ENCODE results near the gene FBXW8. TPM values are rescaled to one million over a fixed set of nuclear protein-coding genes. Genes with fewer than 3 reads are reported as not detected.

Gene FBXW8
- total RNA-seq, 4 donors from 2014 or later, result 4.2 to 5.6 (median 4.7) TPM

- DNase-seq (no peak), ATAC-seq (peak in 1 of 2 donors; percentile 65)
- H3K4me3 ChIP-seq, result peak overlapping the region; percentile 38 to 48 (median 42)
- no peak overlapping the region for H3K27ac ChIP-seq
- no peaks in the 10 kb centered on the region for H3K36me3 ChIP-seq
- peaks cover 44 to 61% (median 61%) of the 10 kb centered on the region in 3 donors for H3K27me3 ChIP-seq
- no peaks in the 10 kb centered on the region for H3K9me3 ChIP-seq
- in situ Hi-C loops (cut with MboI; ENCODE audit: low sequenced_read_pairs in 4 of 4) (no loop called here), intact Hi-C loops (cut with DNase I; ENCODE audit: low total_unique reads) (loop anchor here (5.0 kb wide), 1 partner anchor 179 kb away; no protein-coding TSS in a partner anchor)
- peaks cover 14 to 36% of the 10 kb centered on the region in 2 donors for H3K4me1 ChIP-seq
- TF ChIP-seq POLR2A (IDR thresholded peaks at IDR 0.05) (no peak), CTCF (IDR thresholded peaks at IDR 0.05 in 4 of 5, conservative IDR thresholded peaks at IDR 0.05 in 1 of 5) (no peak)
Observed at GRCh38 chr12:116880817-116881324, 29.9 kb upstream of the FBXW8 start.

GRCh38 chr12:116881325-116881876, 29.3 kb upstream of the FBXW8 start, which contains the start of gene HRK:
HRK (minus strand) TSS chr12:116881441; CDS start chr12:116881307, 134 bp downstream.
- H3K4me1 ChIP-seq, result peaks cover 14 to 36% of the 10 kb centered on the region in 2 donors
- DNase-seq, result no peak
- no peak for TF ChIP-seq POLR2A (IDR thresholded peaks at IDR 0.05)
- no peak for TF ChIP-seq CTCF (IDR thresholded peaks at IDR 0.05 in 4 of 5, conservative IDR thresholded peaks at IDR 0.05 in 1 of 5)
- intact Hi-C loops (cut with DNase I; ENCODE audit: low total_unique reads), result loop anchor here (5.0 kb wide), 1 partner anchor 179 kb away; no protein-coding TSS in a partner anchor
- no peak within 1 kb of the TSS for H3K27ac ChIP-seq
- peak within 1 kb of the TSS; percentile 41 to 53 (median 46) for H3K4me3 ChIP-seq
- H3K27me3 ChIP-seq, result peaks cover 39 to 56% (median 56%) of the 10 kb centered on the region in 3 donors
- no peaks in the 10 kb centered on the region for H3K9me3 ChIP-seq
- ATAC-seq, result no peak
- in situ Hi-C loops (cut with MboI; ENCODE audit: low sequenced_read_pairs in 4 of 4), result no loop called here
- H3K36me3 ChIP-seq, result no peaks in the 10 kb centered on the region

GRCh38 chr12:116881877-116882507, 28.8 kb upstream of the FBXW8 start:
- H3K4me3 ChIP-seq, result peak overlapping the region; percentile 41 to 53 (median 44)
- in situ Hi-C loops (cut with MboI; ENCODE audit: low sequenced_read_pairs in 4 of 4), result no loop called here
- H3K27me3 ChIP-seq, result peaks cover 34 to 51% (median 50%) of the 10 kb centered on the region in 3 donors
- DNase-seq (no peak), ATAC-seq (no peak)
- TF ChIP-seq POLR2A (IDR thresholded peaks at IDR 0.05), result no peak
- TF ChIP-seq CTCF (IDR thresholded peaks at IDR 0.05 in 4 of 5, conservative IDR thresholded peaks at IDR 0.05 in 1 of 5), result no peak
- no peak overlapping the region for H3K27ac ChIP-seq
- H3K36me3 ChIP-seq, result no peaks in the 10 kb centered on the region
- H3K4me1 ChIP-seq, result peaks cover 14 to 36% of the 10 kb centered on the region in 2 donors
- intact Hi-C loops (cut with DNase I; ENCODE audit: low total_unique reads), result loop anchor here (5.0 kb wide), 1 partner anchor 180 kb away; no protein-coding TSS in a partner anchor
- H3K9me3 ChIP-seq, result no peaks in the 10 kb centered on the region

GRCh38 chr12:116882742-116883141, 28.0 kb upstream of the FBXW8 start:
- no peaks in the 10 kb centered on the region for H3K36me3 ChIP-seq
- H3K4me3 ChIP-seq, result no peak overlapping the region
- in situ Hi-C loops (cut with MboI; ENCODE audit: low sequenced_read_pairs in 4 of 4) (no loop called here), intact Hi-C loops (cut with DNase I; ENCODE audit: low total_unique reads) (loop anchor here (5.0 kb wide), 1 partner anchor 180 kb away; no protein-coding TSS in a partner anchor)
- no peak for ATAC-seq
- TF ChIP-seq POLR2A (IDR thresholded peaks at IDR 0.05) (no peak), CTCF (IDR thresholded peaks at IDR 0.05 in 4 of 5, conservative IDR thresholded peaks at IDR 0.05 in 1 of 5) (no peak)
- no peaks in the 10 kb centered on the region for H3K9me3 ChIP-seq
- no peak for DNase-seq
- H3K4me1 ChIP-seq, result peaks cover 14 to 36% of the 10 kb centered on the region in 2 donors
- H3K27me3 ChIP-seq, result peaks cover 27 to 43% (median 43%) of the 10 kb centered on the region in 3 donors
- H3K27ac ChIP-seq, result no peak overlapping the region
